Panc1 (cell line): ENCODE measurements around the gene LRRFIP2. TPM values are rescaled to one million over a fixed set of nuclear protein-coding genes. Genes with fewer than 3 reads are reported as not detected.
"Not testable (repeated sequence)": the region's sequence is repeated elsewhere in the genome, so short reads cannot be mapped to it uniquely, and the experiment has no call there.

Source experiments
- ATAC-seq: fragments of 200-7000 bp; cut with Tn5 transposase; 2 replicates; pipeline ENCODE4 v1.9.1; 2020; ENCODE audit warnings: mild to moderate bottlenecking, moderate library complexity
- BruUV-seq: library from RNA; stranded (reverse); fragments of 400-500 nt; replicated peaks from 2 replicates; lab custom pipeline; 2021; lab: Mats Ljungman, UMichigan
- CTCF ChIA-PET: fragments of 300-600 bp; sonication (Branson Sonifier 250); formaldehyde crosslinking; loops from one replicate; lab custom pipeline; 2022; ENCODE audit warnings: antibody characterized with exemption; lab: Charles Lee
- POLR2A ChIA-PET: fragments of 300-600 bp; sonication (Branson Sonifier 250); formaldehyde crosslinking; loops from one replicate; lab custom pipeline; 2022; ENCODE audit warnings: antibody characterized with exemption; lab: Charles Lee
- DNase-seq: peaks from one replicate; pipeline ENCODE4 v3.0.0-alpha.2; 2010; ENCODE audit warnings: low read depth, low spot score
- H3K27ac ChIP-seq: 2 replicates; pipeline ENCODE4 v1.5.1; 2011; ENCODE audit warnings: mild to moderate bottlenecking, low read length, inconsistent platforms
- H3K27me3 ChIP-seq: fragments of 200-500 bp; sonication (Bioruptor generic); 2 replicates; pipeline ENCODE4 v1.6.0; 2014; ENCODE audit warnings: low read length, inconsistent platforms; ENCODE audit not compliant: control insufficient read depth, insufficient read depth
- H3K36me3 ChIP-seq: fragments of 200-500 bp; sonication (Bioruptor generic); 2 replicates; pipeline ENCODE4 v1.5.1; 2014; ENCODE audit warnings: inconsistent platforms, mild to moderate bottlenecking, low read length, moderate library complexity; ENCODE audit not compliant: control insufficient read depth, insufficient read depth
- H3K4me1 ChIP-seq: 2 replicates; pipeline ENCODE4 v1.5.1; 2011; ENCODE audit warnings: inconsistent platforms, mild to moderate bottlenecking, low read length, moderate library complexity; ENCODE audit not compliant: control insufficient read depth, insufficient read depth
- H3K4me3 ChIP-seq, 2 experiments: 2 replicates each; pipeline ENCODE4 v1.5.1; 2011 to 2012; ENCODE audit warnings: low read depth in 2 of 2, low read length in 2 of 2, mild to moderate bottlenecking in 2 of 2, inconsistent platforms in 1 of 2, moderate library complexity in 1 of 2
- H3K9me3 ChIP-seq: fragments of 200-500 bp; sonication (Bioruptor generic); 2 replicates; pipeline ENCODE4 v1.5.1; 2014; ENCODE audit warnings: low read depth, mild to moderate bottlenecking, inconsistent platforms, low read length, moderate library complexity; ENCODE audit not compliant: control insufficient read depth, insufficient read depth
- CTCF ChIP-seq: fragments of 450-650 bp; IDR thresholded peaks from 2 replicates; pipeline ENCODE4 v1.5.1; 2017; ENCODE audit warnings: mild to moderate bottlenecking
- POLR2AphosphoS5 ChIP-seq: IDR thresholded peaks from 2 replicates; pipeline ENCODE4 v1.6.1; 2012; ENCODE audit warnings: mild to moderate bottlenecking, low read depth, low read length, moderate library complexity
- REST ChIP-seq, 2 experiments: IDR thresholded peaks; 2 replicates each; pipeline ENCODE4 v1.6.1; 2011 to 2012; ENCODE audit warnings: low read depth in 2 of 2, control low read depth in 1 of 2, low read length in 1 of 2, mild to moderate bottlenecking in 1 of 2, moderate library complexity in 1 of 2; ENCODE audit not compliant: insufficient read depth in 1 of 2
- SIN3A ChIP-seq: IDR thresholded peaks from 2 replicates; pipeline ENCODE4 v1.6.1; 2012; ENCODE audit warnings: low read depth, mild to moderate bottlenecking, low read length, moderate library complexity, borderline replicate concordance; ENCODE audit not compliant: insufficient read depth
- TCF7L2 ChIP-seq: IDR thresholded peaks from 2 replicates; pipeline ENCODE4 v1.6.1; 2011; ENCODE audit warnings: mild to moderate bottlenecking, low read depth, low read length, inconsistent platforms
- in situ Hi-C: cut with HindIII; loops from 2 replicates; pipeline ENCODE4 v1.10.0; 2016; ENCODE audit warnings: low sequenced_read_pairs, low pct_unique_long_range_greater_than_20kb
- intact Hi-C: fragments of 100-400 bp; cut with micrococcal nuclease; formaldehyde crosslinking; loops from one replicate; pipeline ENCODE4 v1.10.0; 2022; ENCODE audit not compliant: unreplicated experiment
- total RNA-seq: library from RNA; stranded (reverse); gene quantifications from one replicate; pipeline ENCODE4 v1.2.1, GENCODE V29; 2021; ENCODE audit not compliant: unreplicated experiment

Gene LRRFIP2
- total RNA-seq, 1 experiment from 2014 or later: 32.3 TPM

GRCh38 chr3:37052860-37053259, 121.5 kb downstream of the LRRFIP2 start:
- H3K4me3 ChIP-seq: no peak overlapping the region
- 0 out of 2 replicates have a peak, but pooled peaks cover 4% of the 10 kb centered on the region for H3K4me1 ChIP-seq
- no peaks in the 10 kb centered on the region for H3K27me3 ChIP-seq
- in situ Hi-C loops: no loop called here
- BruUV-seq: no TSS peak
- intact Hi-C loops: no loop called here
- H3K27ac ChIP-seq: no peak overlapping the region
- ChIA-PET CTCF (no interaction called here), POLR2A (no interaction called here)
- no peaks in the 10 kb centered on the region for H3K9me3 ChIP-seq
- TF ChIP-seq TCF7L2 (no peak), POLR2AphosphoS5 (no peak), SIN3A (no peak), REST (IDR thresholded peaks at IDR 0.05; ENCODE audit: insufficient read depth in 1 of 2, low read depth in 2 of 2, low read length in 1 of 2) (no peak)
- no peak for ATAC-seq
- DNase-seq: no peak
- peaks cover 22% of the 10 kb centered on the region for H3K36me3 ChIP-seq

- BruUV-seq: no TSS peak
- in situ Hi-C loops (no loop called here), intact Hi-C loops (no loop called here)
- DNase-seq (no peak), ATAC-seq (no peak)
- no peak overlapping the region for H3K27ac ChIP-seq
- no peaks in the 10 kb centered on the region for H3K27me3 ChIP-seq
- ChIA-PET POLR2A (no interaction called here), CTCF (no interaction called here)
- H3K4me3 ChIP-seq: no peak overlapping the region
- H3K36me3 ChIP-seq: peaks cover 24% of the 10 kb centered on the region
- no peaks in the 10 kb centered on the region for H3K4me1 ChIP-seq
- no peaks in the 10 kb centered on the region for H3K9me3 ChIP-seq
- TF ChIP-seq CTCF (no peak), REST (IDR thresholded peaks at IDR 0.05; ENCODE audit: insufficient read depth in 1 of 2, low read depth in 2 of 2, low read length in 1 of 2) (no peak), POLR2AphosphoS5 (no peak), SIN3A (no peak), TCF7L2 (no peak)
Measured at GRCh38 chr3:37050282-37050681, 124.1 kb downstream of the LRRFIP2 start.

GRCh38 chr3:37042712-37043111, 131.7 kb downstream of the LRRFIP2 start:
- H3K4me3 ChIP-seq, in situ Hi-C loops, H3K4me1 ChIP-seq, H3K9me3 ChIP-seq, CTCF ChIA-PET, H3K27ac ChIP-seq, BruUV-seq, ATAC-seq, POLR2A ChIA-PET, intact Hi-C loops, H3K36me3 ChIP-seq, DNase-seq, H3K27me3 ChIP-seq: not testable (repeated sequence)
